HFFc6 (cell line): ENCODE measurements around the gene ALPI. TPM values are rescaled to one million over a fixed set of nuclear protein-coding genes. Genes with fewer than 3 reads are reported as not detected.
"Not testable (repeated sequence)": the region's sequence is repeated elsewhere in the genome, so short reads cannot be mapped to it uniquely, and the experiment has no call there.

Experiments
- DNase-seq: peaks from one replicate; pipeline ENCODE4 v3.0.0-alpha.2; 2018
- H3K27ac Mint-ChIP-seq: 2 replicates; pipeline ENCODE4 v1.8.0; 2020; ENCODE audit warnings: mild to moderate bottlenecking, mixed read lengths
- H3K27me3 Mint-ChIP-seq: 2 replicates; pipeline ENCODE4 v1.8.0; 2021; ENCODE audit warnings: mild to moderate bottlenecking, moderate library complexity, mixed read lengths; ENCODE audit not compliant: insufficient read depth
- H3K36me3 Mint-ChIP-seq: 2 replicates; pipeline ENCODE4 v1.8.0; 2021; ENCODE audit warnings: low read depth, mixed read lengths
- H3K4me1 Mint-ChIP-seq: 2 replicates; pipeline ENCODE4 v1.8.0; 2020; ENCODE audit warnings: low read depth, mixed read lengths
- H3K4me3 Mint-ChIP-seq: 2 replicates; pipeline ENCODE4 v1.8.0; 2020; ENCODE audit warnings: mild to moderate bottlenecking, moderate library complexity, mixed read lengths
- H3K9me3 Mint-ChIP-seq: 2 replicates; pipeline ENCODE4 v1.8.0; 2020; ENCODE audit warnings: mild to moderate bottlenecking, mixed read lengths
- total RNA-seq, 6 experiments: library from RNA; stranded (reverse); fragmentation: NEBNext Ultra II Directional; extraction: Animal tissue kit (Norgen Biotek cat#: 25700); gene quantifications; 2 replicates in 1 of 6; 3 replicates in 5 of 6; pipeline ENCODE4 v1.2.3, GENCODE V29; 2021
- TF ChIP-seq, protein P1 (sequence below): fragments of 200-600 bp; sonication (generic); IDR thresholded peaks from 2 replicates; pipeline ENCODE4 v1.5.0; 2021; ENCODE audit warnings: antibody characterized with exemption, mild to moderate bottlenecking

The ALPI gene
- total RNA-seq, 6 experiments from 2014 or later: not detected

DNA sequence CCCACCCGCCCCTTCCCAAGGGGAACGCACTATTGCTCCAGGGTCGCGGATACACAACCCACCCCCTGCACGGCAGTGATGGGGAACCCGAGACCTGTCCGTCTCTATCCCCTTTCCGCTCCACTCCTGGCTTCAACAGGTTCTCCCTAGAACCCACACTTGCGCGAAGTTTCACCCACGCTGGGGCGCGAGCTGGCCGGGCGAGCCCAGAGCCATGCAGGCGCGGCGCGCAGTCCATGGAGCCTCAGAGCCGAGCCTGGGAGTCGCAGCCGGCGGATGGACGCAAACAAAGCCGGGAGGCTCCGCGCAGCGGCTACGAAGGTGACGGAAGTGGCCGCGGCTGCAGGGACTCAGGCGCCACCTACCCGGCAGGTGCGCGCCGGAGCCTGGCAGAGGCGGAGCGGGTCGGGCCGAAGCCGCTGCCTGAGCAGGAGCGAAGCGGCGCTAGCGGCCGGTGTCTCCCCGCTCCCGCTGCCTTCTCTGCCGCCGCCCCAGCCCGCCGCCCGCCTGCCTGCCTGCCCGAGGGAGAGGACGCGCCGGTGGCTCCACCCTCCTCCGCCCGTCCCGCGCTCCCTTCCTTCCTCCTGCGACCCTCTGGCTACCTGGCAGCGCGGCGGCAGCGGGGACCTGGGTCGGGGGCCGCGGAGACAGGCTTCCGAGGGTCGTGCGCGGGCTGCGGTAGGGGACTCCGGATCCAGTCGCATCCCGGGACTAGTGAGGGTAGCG lies 35.3 kb upstream of the ALPI start:
- no peak for DNase-seq
- Mint-ChIP-seq H3K27ac (no peak overlapping the region), H3K9me3 (peaks cover 13% of the 10 kb centered on the region), H3K4me1 (no peaks in the 10 kb centered on the region; the same call in 1 of the 2 replicates), H3K27me3 (peaks cover 45% of the 10 kb centered on the region), H3K4me3 (no peak overlapping the region), H3K36me3 (peaks cover 5% of the 10 kb centered on the region)
- TF ChIP-seq, protein P1, sequence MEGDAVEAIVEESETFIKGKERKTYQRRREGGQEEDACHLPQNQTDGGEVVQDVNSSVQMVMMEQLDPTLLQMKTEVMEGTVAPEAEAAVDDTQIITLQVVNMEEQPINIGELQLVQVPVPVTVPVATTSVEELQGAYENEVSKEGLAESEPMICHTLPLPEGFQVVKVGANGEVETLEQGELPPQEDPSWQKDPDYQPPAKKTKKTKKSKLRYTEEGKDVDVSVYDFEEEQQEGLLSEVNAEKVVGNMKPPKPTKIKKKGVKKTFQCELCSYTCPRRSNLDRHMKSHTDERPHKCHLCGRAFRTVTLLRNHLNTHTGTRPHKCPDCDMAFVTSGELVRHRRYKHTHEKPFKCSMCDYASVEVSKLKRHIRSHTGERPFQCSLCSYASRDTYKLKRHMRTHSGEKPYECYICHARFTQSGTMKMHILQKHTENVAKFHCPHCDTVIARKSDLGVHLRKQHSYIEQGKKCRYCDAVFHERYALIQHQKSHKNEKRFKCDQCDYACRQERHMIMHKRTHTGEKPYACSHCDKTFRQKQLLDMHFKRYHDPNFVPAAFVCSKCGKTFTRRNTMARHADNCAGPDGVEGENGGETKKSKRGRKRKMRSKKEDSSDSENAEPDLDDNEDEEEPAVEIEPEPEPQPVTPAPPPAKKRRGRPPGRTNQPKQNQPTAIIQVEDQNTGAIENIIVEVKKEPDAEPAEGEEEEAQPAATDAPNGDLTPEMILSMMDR: no peak

DNA sequence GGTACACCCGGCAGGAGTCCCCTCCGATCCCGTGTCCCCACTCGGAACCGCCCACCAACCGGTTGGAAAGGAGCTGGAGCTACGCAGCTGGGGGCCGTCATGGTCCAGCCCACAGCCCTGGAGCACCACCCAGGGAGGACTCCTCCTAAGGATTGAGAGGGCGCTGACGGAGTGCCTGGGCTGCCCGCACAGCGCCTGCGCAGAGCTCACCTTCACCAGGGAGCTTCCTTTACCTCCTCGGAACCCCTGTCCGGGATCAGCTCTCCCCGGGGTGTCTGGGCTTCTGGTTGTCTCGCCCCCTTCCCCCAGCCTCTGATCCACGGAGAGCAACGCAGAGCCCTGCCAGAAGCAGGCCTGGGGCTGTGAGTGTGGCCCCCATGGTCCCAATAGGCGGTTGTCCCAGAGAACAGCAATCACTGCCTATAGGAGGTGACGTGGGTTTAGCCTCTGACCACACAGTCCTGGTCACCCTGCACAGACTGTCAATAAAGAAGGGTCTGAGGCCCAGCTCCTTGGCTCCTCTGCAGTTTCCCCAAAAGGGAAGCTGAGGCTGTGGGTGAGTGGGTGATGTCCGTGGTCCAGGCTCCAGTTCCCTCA lies 34.7 kb upstream of the ALPI start:
- H3K9me3 Mint-ChIP-seq: peaks cover 13% of the 10 kb centered on the region
- H3K27ac Mint-ChIP-seq: no peak overlapping the region
- no peak overlapping the region for H3K4me3 Mint-ChIP-seq
- peaks cover 5% of the 10 kb centered on the region for H3K36me3 Mint-ChIP-seq
- no peaks in the 10 kb centered on the region; the same call in 1 of the 2 replicates for H3K4me1 Mint-ChIP-seq
- peaks cover 44% of the 10 kb centered on the region for H3K27me3 Mint-ChIP-seq
- TF ChIP-seq, protein P1: no peak
- DNase-seq: no peak

DNA sequence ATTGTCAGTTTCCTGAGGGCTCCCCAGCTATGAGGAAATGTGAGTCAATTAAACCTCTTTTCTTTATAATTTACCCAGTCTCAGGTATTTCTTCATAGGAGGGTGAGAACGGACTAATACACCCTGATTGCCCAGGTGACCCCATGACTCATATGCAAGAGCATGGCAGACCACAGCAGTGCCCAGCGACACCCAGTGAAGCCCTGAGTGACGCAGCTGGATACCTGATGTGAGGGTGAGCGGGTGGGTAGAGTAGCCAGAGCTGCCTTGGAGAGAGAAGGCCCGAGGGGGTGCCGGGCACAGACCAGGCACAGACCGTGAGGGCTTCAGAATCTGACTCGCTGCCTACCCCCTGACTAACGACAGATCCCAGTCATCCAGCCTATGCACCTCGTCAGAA lies 33.9 kb upstream of the ALPI start:
- Mint-ChIP-seq H3K4me3 (no peak overlapping the region), H3K36me3 (peaks cover 5% of the 10 kb centered on the region), H3K27me3 (peaks cover 42% of the 10 kb centered on the region)

DNA sequence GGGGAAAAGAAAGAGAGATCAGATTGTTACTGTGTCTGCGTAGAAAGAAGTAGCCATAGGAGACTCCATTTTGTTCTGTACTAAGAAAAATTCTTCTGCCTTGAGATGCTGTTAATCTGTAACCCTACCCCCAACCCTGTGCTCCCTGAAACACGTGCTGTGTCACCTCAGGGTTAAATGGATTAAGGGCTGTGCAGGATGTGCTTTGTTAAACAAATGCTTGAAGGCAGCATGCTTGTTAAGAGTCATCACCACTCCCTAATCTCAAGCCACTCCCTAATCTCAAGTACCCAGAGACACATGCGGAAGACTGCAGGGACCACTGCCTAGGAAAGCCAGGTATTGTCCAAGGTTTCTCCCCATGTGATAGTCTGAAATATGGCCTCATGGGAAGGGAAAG lies 33.0 kb upstream of the ALPI start:
- peaks cover 43% of the 10 kb centered on the region for H3K27me3 Mint-ChIP-seq

More for the DNA sequence above, 33.9 kb upstream of the ALPI start:
- Mint-ChIP-seq H3K27ac (no peak overlapping the region), H3K4me1 (no peaks in the 10 kb centered on the region; the same call in 1 of the 2 replicates), H3K9me3 (peaks cover 13% of the 10 kb centered on the region)
- DNase-seq: no peak
- TF ChIP-seq, protein P1: no peak

DNA sequence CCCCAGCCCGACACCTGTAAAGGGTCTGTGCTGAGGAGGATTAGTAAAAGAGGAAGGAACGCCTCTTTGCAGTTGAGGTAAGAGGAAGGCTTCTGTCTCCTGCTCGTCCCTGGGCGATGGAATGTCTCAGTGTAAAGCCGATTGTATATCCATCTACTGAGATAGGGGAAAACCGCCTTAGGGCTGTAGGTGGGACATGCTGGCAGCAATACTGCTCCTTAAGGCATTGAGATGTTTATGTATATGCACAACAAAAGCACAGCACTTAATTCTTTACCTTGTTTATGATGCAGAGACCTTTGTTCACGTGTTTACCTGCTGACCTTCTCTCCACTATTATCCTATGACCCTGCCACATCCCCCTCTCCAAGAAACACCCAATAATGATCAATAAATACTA lies 32.5 kb upstream of the ALPI start:
- not testable (repeated sequence) for H3K4me3 Mint-ChIP-seq, H3K4me1 Mint-ChIP-seq, DNase-seq, H3K27ac Mint-ChIP-seq, H3K36me3 Mint-ChIP-seq
- H3K9me3 Mint-ChIP-seq: peaks cover 13% of the 10 kb centered on the region
- peaks cover 43% of the 10 kb centered on the region for H3K27me3 Mint-ChIP-seq

More for the DNA sequence above, 33.0 kb upstream of the ALPI start:
- not testable (repeated sequence) for H3K36me3 Mint-ChIP-seq, H3K27ac Mint-ChIP-seq, DNase-seq, H3K4me1 Mint-ChIP-seq, H3K4me3 Mint-ChIP-seq
- peaks cover 13% of the 10 kb centered on the region for H3K9me3 Mint-ChIP-seq

DNA sequence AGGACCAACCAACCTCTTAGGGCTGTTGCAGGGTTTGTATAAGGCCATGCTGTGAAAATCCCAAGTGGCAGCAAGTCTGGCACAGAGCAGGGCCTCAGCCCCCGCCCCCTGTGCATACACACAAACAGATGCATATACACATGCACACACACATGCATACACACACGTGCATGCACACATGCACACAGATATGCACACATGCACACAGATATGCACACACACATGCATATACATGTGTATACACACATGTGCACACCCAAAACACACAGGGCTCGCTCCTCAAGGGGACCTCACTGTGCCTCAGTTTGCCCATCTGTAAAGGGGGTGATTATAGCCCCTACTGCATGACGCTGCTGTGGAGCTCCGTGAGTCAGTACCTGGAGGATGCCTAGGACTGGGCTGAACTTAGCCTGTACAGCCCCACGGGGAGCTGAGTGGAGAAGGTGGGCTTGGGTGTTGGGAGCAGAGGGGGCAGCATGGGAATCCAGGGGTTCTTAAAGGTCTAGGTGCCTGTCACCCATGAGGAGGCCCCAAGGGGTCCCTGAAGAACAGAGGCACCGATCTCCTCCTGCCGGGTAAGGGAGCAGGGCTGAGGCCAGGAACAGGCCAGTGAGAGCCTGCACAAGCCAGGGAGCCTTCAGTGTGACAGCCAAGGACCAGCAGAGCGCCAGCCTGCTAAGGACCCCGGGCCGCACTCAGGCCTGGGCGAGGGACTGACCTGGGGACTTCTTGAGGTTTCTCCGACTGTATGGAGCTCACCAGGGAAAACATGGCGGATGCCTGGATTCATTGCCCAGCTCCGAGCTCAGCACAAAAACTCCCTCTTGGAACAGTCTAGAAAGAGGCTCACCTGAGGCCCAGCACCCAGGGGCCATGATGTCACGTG lies 24.0 kb upstream of the ALPI start:
- Mint-ChIP-seq H3K9me3 (no peaks in the 10 kb centered on the region), H3K27me3 (peaks cover 27% of the 10 kb centered on the region), H3K27ac (no peak overlapping the region), H3K36me3 (no peaks in the 10 kb centered on the region), H3K4me3 (no peak overlapping the region), H3K4me1 (no peaks in the 10 kb centered on the region)
- TF ChIP-seq, protein P1: no peak
- DNase-seq: no peak
